Fibroblast of skin of right quadriceps (primary cell): Measurements from ENCODE around the gene ORC3.
"Not testable (repeated sequence)": the region's sequence is repeated elsewhere in the genome, so short reads cannot be mapped to it uniquely, and the experiment has no call there.

ENCODE experiments used
- DNase-seq: peaks from one replicate; pipeline ENCODE4 v3.0.0-alpha.2; 2013

Gene ORC3

DNA sequence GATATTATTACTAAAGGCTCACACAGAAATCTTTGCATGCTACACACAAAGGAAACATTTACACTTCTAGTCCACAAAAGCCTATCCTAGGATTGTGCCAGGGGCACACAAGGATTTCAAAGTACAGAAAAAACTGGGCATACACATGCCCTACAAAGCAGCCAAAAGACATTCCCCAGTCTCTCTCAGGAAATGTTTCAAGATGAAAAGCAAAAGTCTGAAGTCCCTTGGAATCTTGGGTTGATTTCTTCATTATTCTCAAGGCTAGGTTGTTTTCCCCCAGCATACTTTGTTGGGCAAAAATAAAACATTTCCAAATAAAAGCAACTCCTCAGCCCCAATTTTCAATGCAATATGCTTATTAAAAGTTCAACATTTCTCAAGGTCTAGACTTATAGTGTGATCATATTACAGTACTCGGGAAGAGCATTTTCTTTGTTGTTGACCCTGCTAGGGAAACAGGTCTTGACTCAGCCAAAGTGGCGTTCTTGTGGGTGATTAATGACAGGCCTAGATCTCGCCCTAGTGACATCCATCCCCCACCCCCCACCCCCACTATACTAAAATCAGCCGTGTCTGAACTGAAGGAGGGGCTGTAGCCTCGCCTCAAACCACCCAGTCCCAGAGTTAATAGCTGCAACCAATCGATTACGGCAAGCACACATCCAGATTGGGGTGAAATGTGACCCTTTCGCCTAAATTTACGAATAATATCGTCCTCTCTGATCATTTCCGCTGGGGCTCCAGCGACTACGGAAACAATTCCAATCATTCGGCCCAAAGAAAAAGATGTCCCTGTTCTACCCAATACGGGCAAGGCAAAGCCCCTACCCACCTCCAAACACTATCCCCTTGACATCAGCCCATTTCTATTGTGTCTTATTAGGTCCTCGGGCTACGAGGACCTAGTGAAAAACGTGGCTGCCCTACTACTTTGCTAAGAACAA, 110.7 kb downstream of the ORC3 start:
- DNase-seq, result peak; percentile 77

DNA sequence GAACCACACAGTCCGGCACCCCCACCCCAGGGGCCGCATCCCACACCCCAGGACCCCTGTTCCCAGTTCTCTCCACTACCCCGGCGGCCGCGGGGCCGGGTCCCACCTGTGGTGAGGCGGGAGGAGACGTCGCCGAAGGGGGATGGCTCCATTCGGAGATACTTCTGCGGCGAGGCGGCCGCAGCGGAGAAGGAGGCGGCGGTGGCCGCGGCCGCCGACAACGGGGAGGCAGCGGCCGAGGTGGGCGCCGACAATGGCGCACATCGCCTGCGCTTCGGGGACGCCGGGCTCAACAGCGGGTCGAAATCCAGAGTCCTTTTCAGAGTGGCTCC, 111.4 kb downstream of the ORC3 start:
- no peak for DNase-seq

DNA sequence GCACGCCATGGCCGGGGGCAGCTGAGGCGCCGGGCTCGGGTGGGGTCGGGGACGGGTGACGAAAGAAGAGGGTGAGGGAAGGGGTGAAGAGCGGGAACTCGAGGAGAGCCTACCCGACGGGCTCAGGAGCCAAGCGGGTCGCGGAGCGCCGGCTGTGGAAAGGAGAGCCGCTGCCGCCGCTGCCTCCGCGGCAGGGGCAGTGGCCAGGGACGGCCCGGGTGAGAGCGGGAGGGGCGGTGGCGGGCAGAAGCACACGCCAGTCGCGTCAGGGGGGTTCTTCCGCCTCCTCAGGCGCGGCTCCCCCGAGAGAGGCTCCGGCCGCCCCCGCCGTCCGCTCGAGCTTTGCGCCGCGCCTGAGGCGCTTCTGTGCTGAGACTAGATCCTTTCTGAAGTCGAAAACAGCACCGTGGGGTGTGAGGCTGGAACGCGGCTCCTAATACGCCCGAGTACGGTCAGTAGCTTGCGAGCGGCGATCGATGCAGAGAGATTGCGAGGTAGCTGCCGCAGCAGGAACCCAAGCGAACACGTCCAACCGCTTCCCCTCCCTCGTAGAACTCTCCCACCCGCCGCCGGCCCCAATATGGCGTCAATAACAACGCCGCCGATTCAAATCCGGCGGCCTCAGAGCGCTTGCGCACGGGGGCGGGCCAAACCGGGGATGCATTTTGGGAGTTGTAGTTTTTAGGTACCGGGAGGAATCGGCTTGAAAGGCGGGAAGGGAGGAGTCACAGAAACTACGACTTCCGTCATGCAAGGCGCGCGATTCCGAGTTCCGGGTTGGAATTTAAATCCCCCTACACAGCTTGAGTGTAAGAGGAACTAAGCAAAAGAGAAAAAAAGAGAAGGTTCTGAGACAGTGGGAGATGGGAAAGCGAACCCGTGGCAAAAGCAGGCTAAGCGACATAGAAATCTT, 112.0 kb downstream of the ORC3 start, which contains the start of gene AKIRIN2:
Gene AKIRIN2 (minus strand): TSS at position 558 of the 913 bp plus-strand sequence. CDS start 549 bp downstream, at position 9.
- DNase-seq, result peak; percentile 99

DNA sequence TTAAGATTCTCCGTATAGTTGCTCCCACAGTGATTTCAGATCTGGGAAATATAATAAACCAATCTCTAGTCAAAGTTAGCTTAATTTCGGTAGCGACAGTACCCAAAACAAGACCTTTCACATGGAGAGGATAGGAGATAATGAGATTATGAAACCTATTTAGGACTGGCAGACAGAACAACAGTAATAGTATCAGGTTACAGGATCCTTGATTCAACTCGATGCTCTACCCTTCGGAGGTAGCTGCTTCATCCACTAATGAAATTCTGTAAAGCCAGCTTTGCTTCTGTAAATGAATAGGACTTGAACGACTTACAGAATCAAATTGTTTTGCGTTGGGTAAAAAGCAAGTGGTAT, 112.6 kb downstream of the ORC3 start:
- no peak for DNase-seq

DNA sequence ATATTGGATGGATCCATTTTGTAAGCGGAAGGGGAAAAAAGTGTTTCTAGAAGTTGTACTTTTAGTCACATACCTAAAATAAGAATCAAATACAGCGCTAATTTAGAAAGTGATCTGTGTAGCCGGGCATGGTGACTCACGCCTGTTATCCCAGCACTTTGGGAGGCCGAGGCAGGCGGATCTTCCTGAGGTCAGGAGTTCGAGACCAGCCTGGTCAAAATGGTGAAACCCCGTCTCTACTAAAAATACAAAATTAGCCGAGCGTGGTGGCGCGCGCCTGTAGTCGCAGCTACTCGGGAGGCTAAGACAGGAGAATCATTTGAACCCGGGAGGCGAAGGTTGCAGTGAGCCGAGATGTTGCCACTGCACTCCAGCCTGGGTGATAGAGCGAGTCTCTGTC, 113.1 kb downstream of the ORC3 start:
- DNase-seq, result peak; percentile 24

DNA sequence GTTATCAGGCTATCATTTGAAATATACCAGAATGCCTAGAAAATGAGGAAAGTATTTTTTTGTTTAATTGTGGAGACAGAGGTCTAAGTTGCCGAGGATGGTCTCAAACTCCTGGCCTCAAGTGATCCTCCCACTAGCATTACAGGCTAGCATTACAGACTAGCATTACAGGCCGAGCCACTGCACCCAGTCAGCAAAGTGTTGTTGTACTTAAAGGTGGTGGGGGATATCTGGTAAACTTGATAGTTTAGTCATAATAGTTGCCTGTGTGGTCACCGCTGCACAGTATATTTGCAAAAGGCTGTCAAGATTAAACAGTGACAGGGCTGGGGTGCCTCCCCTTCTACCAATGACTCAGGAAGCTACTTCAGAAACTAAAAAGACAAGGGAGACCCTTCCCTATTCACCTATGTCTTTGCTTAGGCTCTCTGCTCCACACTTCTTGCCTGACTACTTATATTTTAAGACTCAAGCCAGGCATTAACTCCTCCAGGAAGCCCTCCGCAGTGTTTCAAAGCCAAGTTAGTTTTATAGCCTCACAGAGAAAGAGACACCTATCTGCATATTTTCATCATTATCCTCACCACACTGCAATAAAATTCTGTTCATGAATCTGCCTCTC, 115.2 kb downstream of the ORC3 start:
- peak; percentile 49 for DNase-seq

DNA sequence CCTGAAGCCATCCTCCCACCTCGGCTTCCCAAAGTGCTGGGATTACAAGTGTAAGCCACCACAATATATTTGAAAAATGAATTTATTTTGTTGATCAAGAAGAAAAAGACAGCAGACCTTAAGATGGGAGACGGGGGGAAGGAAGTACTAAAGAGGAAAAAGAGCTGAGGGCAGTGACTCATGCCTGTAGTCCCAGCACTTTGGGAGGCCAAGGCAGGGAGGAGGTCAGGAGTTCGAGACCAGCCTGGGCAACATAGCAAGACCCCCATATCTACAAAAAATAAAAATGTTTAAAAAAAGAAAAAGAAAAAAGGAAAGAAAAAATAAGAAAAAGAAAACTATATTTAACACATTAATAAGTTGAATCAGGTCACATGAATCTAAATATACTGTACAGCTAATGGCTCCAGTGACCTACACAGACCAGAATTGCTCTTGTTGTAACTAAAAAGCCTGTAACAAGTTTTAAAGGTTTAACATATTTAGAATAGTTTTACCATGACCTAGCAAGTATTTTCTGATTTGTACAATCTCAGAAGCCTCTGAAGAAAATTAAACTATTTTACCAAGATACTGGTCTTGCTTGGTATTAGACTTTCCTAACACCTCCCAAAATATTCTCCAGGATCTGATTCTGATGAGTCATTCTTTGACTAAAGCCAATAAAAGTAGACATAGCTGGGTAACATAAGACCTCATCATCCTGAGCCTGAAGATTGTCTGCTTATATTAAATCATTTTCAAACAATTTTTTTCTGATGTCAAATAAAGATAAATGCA, 116.4 kb downstream of the ORC3 start:
- peak; percentile 84 for DNase-seq

DNA sequence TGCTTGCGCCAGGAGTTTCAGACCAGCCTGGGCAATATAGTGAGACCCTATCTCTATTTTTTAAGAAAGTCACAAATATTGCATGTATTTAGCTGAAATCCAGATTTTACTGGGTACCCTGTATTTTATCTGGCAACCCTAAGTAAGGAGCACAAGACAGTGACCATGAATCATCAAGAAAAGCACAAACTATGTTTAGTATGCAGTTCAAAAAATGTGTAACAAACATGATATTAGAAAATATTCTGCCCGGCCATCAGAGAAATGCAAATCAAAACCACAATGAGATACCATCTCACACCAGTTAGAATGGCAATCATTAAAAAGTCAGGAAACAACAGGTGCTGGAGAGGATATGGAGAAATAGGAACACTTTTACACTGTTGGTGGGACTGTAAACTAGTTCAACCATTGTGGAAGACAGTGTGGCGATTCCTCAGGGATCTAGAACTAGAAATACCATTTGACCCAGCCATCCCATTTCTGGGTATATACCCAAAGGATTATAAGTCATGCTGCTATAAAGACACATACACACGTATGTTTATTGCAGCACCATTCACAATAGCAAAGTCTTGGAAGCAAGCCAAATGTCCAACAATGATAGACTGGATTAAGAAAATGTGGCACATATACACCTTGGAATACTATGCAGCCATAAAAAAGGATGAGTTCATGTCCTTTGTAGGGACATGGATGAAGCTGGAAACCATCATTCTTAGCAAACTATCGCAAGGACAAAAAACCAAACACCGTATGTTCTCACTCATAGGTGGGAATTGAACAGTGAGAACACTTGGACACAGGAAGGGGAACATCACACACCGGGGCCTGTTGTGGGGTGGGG, 118.9 kb downstream of the ORC3 start:
- DNase-seq, result not testable (repeated sequence)

DNA sequence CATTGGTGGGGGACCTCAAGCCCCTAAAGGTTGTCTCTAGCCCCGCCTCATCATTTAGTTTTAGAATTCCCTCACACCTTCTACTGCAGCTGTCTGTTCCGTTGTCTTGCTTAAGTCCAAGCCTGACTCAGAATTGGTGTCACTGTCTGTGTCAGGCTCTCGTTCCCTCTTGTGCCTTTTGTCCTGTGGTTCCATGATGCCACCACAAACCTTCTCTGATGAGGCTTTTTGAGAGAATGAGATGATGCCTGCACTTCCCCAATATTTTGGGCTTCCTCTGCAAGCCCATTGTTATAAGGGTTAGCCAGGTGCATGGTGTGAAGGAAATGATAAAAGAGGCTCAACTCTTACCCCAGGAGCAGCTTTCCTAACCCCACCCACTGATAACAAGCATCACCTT, 120.2 kb downstream of the ORC3 start:
- no peak for DNase-seq

DNA sequence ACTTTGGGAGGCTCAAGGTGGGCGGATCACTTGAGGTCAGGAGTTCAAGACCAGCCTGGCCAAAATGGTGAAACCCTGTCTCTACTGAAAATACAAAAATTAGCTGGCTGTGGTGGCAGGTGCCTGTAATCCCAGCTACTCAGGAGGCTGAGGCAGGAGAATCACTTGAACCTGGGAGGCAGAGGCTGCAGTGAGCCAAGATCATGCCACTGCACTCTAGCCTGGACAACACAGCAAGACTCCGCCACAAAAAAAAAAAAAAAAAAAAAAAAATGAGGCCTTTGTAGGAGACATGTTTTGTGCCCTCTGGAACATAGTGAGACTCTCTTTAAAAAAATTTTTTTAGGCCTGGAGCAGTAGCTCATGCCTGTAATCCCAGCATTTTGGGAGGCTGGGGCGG, 122.8 kb downstream of the ORC3 start:
- DNase-seq, result not testable (repeated sequence)

DNA sequence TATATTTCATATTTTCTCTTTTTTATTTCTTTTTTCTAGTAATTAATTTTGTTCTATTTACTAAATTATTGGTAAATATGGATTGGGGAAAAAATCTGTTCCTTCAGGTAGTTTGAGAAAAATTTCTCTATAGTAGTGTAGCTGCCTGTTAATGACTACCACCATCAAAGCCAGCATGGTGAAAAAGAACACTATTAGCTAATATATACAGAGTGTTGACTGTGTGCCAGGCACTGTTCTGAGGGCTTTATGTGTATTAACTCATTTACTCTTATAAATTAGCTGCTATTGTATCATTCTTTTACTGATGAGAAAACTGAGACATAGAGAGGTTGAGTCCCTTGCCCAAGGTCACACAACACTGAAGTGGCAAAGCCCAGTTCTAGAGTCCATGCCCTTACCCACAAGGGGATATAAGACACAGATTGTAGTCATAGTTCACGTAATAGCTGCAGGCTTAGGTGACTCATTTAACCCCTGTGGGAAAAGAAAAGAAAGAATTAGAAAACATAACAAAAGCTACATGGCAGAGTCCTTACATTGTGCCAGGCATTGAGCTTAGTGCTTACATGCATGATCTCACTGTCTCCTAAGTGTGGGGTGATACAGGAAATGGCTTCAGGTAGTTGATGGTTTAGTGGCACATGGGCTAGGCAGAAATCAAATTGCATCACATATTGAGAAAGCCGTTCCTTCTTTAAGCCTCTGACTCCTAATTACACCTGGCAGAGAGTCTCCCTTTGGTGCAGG, 124.3 kb downstream of the ORC3 start:
- DNase-seq, result peak; percentile 70
